Measurements from ENCODE around the gene ZSCAN10. TPM values are rescaled to one million over a fixed set of nuclear protein-coding genes. Genes with fewer than 3 reads are reported as not detected.

The ZSCAN10 gene
- total and polyA plus RNA-seq, 2 donors (not counting 3 experiments of a cell fraction or from before 2014, with no cell fraction given), result not detected

DNA sequence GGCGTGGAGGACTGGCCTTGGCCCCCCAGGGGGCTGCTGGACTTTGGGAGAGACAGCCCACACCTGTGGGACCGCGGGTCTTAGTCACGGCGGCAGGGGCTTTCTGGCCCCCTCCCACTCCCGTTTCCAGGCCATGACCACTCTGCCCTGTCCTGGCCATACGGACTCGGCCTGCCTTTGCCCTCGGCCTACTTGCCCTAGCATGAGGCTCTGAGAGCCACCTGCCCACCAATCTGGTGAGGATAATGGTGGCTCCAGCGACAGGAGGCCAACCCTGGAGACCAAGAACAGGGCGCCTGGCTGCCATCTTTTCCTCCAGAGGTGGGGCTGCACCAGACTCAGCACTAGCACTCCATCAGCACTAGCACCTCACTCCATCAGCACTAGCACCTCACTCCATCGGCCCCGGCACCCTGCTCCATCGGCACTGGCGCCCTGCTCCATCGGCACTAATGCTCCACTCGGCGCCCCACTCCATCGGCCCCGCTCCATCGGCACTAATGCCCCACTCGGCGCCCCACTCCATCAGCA, 42.8 kb upstream of the ZSCAN10 start:
- Histone ChIP-seq H3K4me1 (ENCODE audit: control insufficient read depth, extremely low read depth, insufficient read depth, low read length) (no peaks in the 10 kb centered on the region), H2AFZ (ENCODE audit: low read depth, low read length) (no peak overlapping the region), H3K36me3 (ENCODE audit: control insufficient read depth in 2 of 2, extremely low read depth in 1 of 2, insufficient read depth in 2 of 2, low read length in 2 of 2) (peaks cover 0 to 9% of the 10 kb centered on the region in 2 experiments), H3K9me1 (replicated peaks; ENCODE audit: control insufficient read depth, extremely low read depth, insufficient read depth, low read length) (no peaks in the 10 kb centered on the region), H3K4me3 (replicated peaks in 1 of 3; ENCODE audit: insufficient read depth in 1 of 3, low read depth in 1 of 3, low read length in 3 of 3) (no peak overlapping the region), H3K27me3 (ENCODE audit: control insufficient read depth in 2 of 2, insufficient read depth in 2 of 2, low read length in 2 of 2) (no peaks in the 10 kb centered on the region), H3K27ac (ENCODE audit: insufficient read depth, low read depth, low read length) (no peak overlapping the region), H3K4me2 (ENCODE audit: insufficient read depth, low read length) (no peak overlapping the region), H4K20me1 (replicated peaks; ENCODE audit: control insufficient read depth, extremely low read depth, insufficient read depth, low read length) (no peaks in the 10 kb centered on the region), H3K79me2 (ENCODE audit: control insufficient read depth, insufficient read depth, low read length) (no peaks in the 10 kb centered on the region), H3K9ac (replicated peaks; ENCODE audit: extremely low read depth, insufficient read depth, low read length) (no peak overlapping the region), H3K9me3 (replicated peaks; ENCODE audit: control insufficient read depth, insufficient read depth, low read length) (no peaks in the 10 kb centered on the region)
- intact Hi-C loops (cut with micrococcal nuclease), result no loop called here
- dilution Hi-C loops (cut with MboI; ENCODE audit: extremely low pct_ligation_motif_present, low sequenced_read_pairs), result no loop called here
- POLR2A ChIA-PET, result no interaction called here
- BruUV-seq (replicated peaks), result no TSS peak
- DNase-seq (ENCODE audit: low read depth, low spot score) (no peak), FAIRE-seq (no peak)
- TF ChIP-seq FOS (IDR thresholded peaks at IDR 0.05; ENCODE audit: borderline replicate concordance, insufficient read depth, low read length) (no peak), POLR2A (IDR thresholded peaks at IDR 0.05; ENCODE audit: low read depth, low read length) (no peak), JUN (IDR thresholded peaks at IDR 0.05; ENCODE audit: borderline replicate concordance, insufficient read depth, insufficient read length, low read depth) (no peak), MYC (IDR thresholded peaks at IDR 0.05; ENCODE audit: low read depth, low read length) (no peak), GATA2 (IDR thresholded peaks at IDR 0.05; ENCODE audit: insufficient read depth, insufficient read length, low read depth, low read length) (no peak), POLR2AphosphoS5 (IDR thresholded peaks at IDR 0.05; ENCODE audit: insufficient read depth, low read depth, low read length) (no peak), EZH2 (IDR thresholded peaks at IDR 0.05; ENCODE audit: borderline replicate concordance, low read depth, low read length, severe bottlenecking) (no peak)
- TF ChIP-seq, protein P1, sequence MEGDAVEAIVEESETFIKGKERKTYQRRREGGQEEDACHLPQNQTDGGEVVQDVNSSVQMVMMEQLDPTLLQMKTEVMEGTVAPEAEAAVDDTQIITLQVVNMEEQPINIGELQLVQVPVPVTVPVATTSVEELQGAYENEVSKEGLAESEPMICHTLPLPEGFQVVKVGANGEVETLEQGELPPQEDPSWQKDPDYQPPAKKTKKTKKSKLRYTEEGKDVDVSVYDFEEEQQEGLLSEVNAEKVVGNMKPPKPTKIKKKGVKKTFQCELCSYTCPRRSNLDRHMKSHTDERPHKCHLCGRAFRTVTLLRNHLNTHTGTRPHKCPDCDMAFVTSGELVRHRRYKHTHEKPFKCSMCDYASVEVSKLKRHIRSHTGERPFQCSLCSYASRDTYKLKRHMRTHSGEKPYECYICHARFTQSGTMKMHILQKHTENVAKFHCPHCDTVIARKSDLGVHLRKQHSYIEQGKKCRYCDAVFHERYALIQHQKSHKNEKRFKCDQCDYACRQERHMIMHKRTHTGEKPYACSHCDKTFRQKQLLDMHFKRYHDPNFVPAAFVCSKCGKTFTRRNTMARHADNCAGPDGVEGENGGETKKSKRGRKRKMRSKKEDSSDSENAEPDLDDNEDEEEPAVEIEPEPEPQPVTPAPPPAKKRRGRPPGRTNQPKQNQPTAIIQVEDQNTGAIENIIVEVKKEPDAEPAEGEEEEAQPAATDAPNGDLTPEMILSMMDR (IDR thresholded peaks at IDR 0.05; ENCODE audit: extremely low read depth in 1 of 2, insufficient read depth in 1 of 2, low read depth in 1 of 2, low read length in 2 of 2), result no peak
- CTCF ChIA-PET, result no interaction called here
